ENCODE measurements around the gene NCOA5. TPM values are rescaled to one million over a fixed set of nuclear protein-coding genes. Genes with fewer than 3 reads are reported as not detected.
"Not testable (repeated sequence)": the region's sequence is repeated elsewhere in the genome, so short reads cannot be mapped to it uniquely, and the experiment has no call there.

The NCOA5 gene
- total RNA-seq, 1 donor from 2014 or later = 46.4 TPM

DNA sequence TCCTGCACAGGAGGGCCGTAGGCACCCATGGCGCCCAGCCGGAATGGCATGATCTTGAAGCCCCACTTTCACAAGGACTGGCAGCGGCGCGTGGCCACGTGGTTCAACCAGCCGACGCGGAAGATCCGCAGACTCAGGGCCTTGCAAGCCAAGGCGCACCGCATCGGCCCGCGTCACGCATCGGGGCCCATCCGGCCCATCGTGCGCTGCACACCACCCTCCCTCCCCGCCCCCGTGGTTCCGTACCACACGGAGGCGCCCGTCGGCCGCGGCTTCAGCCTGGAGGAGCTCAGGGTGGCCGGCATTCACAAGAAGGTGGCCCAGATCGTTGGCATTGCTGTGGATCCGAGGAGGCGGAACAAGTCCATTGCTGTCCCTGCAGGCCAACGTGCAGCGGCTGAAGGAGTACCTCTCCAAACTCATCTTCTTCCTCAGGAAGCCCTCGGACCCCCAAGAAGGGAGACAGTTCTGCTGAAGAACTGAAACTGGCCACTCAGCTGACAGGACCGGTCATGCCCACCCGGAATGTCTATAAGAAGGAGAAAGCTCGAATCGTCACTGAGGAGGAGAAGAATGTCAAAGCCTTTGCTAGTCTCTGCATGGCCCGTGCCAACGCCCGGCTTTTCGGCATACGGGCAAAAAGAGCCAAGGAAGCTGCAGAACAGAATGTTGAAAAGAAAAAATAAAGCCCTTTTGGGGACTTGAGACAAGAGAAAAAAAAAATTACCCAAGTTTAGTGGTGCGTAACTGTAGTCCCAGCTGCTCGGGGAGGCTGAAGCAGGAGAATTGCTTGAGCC lies 9.9 kb upstream of the NCOA5 start:
- peaks cover 16% of the 10 kb centered on the region for H3K4me1 Mint-ChIP-seq
- H3K27ac Mint-ChIP-seq = peak overlapping the region; percentile 50
- POLR2A ChIA-PET = interaction anchor here (0.6 to 4.1 kb wide), 9 partner anchors 8 to 307 kb away, joined by 3 to 50 read pairs (median 6); partner anchors contain the start of genes CD40 and ELMO2
- ATAC-seq (ENCODE audit: low read depth) (peak; percentile 100), DNase-seq (peak; percentile 62)
- H3K4me3 Mint-ChIP-seq = peak overlapping the region; percentile 74
- TF ChIP-seq, protein P1, sequence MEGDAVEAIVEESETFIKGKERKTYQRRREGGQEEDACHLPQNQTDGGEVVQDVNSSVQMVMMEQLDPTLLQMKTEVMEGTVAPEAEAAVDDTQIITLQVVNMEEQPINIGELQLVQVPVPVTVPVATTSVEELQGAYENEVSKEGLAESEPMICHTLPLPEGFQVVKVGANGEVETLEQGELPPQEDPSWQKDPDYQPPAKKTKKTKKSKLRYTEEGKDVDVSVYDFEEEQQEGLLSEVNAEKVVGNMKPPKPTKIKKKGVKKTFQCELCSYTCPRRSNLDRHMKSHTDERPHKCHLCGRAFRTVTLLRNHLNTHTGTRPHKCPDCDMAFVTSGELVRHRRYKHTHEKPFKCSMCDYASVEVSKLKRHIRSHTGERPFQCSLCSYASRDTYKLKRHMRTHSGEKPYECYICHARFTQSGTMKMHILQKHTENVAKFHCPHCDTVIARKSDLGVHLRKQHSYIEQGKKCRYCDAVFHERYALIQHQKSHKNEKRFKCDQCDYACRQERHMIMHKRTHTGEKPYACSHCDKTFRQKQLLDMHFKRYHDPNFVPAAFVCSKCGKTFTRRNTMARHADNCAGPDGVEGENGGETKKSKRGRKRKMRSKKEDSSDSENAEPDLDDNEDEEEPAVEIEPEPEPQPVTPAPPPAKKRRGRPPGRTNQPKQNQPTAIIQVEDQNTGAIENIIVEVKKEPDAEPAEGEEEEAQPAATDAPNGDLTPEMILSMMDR (IDR thresholded peaks at IDR 0.05) = no peak
- CTCF ChIA-PET = interaction anchor here (0.6 to 3.0 kb wide), 10 partner anchors 8 to 249 kb away, joined by 3 to 32 read pairs (median 6); no protein-coding TSS in a partner anchor
- no peaks in the 10 kb centered on the region for H3K9me3 Mint-ChIP-seq
- peaks cover 1% of the 10 kb centered on the region for H3K27me3 Mint-ChIP-seq
- intact Hi-C loops (cut with micrococcal nuclease) = loop anchor here (1.0 kb wide), 5 partner anchors 9 to 75 kb away; no protein-coding TSS in a partner anchor
- H3K36me3 Mint-ChIP-seq (ENCODE audit: low read depth) = no peaks in the 10 kb centered on the region

DNA sequence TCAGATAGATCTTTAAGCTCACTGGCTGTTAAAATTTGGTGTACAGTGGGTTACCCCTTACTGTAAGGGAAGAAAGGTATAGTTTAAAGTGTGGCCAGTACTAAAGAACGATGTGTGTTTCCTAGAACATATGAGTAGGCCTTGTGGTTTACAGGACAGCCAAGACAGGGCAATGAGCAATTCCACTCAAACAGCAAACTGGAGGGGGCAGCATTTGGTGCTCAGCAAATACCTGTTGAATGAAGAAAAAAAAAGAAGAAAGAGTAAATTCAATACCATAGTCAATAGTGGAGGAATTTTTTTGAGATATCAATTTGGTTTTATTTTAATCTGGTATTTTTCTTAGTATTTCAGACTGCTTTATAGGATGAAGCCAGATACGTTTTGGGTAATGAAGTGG lies 3.8 kb upstream of the NCOA5 start:
- H3K4me3 Mint-ChIP-seq = no peak overlapping the region
- no peak for DNase-seq
- no peaks in the 10 kb centered on the region for H3K27me3 Mint-ChIP-seq
- TF ChIP-seq, protein P1 (IDR thresholded peaks at IDR 0.05) = no peak
- H3K4me1 Mint-ChIP-seq = peaks cover 15% of the 10 kb centered on the region
- no peaks in the 10 kb centered on the region for H3K9me3 Mint-ChIP-seq
- POLR2A ChIA-PET = interaction anchor here (1.5 kb wide), 1 partner anchor 36 kb away, joined by 4 read pairs; no protein-coding TSS in a partner anchor
- no peak for ATAC-seq (ENCODE audit: low read depth)
- no peak overlapping the region for H3K27ac Mint-ChIP-seq
- intact Hi-C loops (cut with micrococcal nuclease) = no loop called here
- CTCF ChIA-PET = no interaction called here
- H3K36me3 Mint-ChIP-seq (ENCODE audit: low read depth) = peaks cover 2% of the 10 kb centered on the region

DNA sequence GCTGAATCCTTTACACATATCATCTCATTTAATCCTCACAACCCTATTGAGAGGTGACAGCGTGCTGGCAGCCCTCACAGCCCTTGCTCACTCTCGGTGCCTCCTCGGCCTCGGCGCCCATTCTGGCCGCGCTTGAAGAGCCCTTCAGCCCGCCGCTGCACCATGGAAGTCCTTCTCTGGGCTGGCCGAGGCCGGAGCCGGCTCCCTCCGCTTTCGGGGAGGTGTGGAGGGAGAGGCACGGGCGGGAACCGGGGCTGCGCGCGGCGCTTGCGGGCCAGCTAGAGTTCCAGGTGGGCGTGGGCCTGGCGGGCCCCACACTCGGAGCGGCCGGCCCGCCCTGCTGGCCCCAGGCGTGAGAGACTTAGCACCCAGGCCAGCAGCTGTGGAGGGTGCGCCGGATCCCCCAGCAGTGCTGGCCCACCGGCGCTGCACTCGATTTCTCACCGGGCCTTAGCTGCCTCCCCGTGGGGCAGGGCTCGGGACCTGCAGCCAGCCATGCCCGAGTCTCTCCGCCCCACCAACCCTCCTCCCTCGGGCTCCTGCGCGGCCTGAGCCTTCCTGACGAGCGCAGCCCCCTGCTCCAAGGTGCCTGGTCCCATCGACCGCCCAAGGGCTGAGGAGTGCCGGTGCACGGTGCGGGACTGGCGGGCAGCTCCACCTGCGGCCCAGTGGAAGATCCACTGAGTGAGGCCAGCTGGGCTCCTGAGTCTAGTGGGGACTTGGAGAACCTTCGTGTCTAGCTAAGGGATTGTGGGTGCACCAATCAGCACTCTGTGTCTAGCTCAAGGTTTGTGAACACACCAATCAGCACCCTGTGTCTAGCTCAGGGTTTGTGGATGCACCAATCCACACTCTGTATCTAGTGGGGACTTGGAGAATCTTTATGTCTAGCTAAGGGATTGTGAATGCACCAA lies 2.1 kb upstream of the NCOA5 start:
- H3K36me3 Mint-ChIP-seq (ENCODE audit: low read depth); DNase-seq; H3K27ac Mint-ChIP-seq; H3K27me3 Mint-ChIP-seq; H3K4me3 Mint-ChIP-seq; ATAC-seq (ENCODE audit: low read depth); H3K9me3 Mint-ChIP-seq; CTCF ChIA-PET: not testable (repeated sequence)
- H3K4me1 Mint-ChIP-seq = peaks cover 32% of the 10 kb centered on the region
- intact Hi-C loops (cut with micrococcal nuclease) = loop anchor here (2.0 kb wide), 1 partner anchor 77 kb away; no protein-coding TSS in a partner anchor
- POLR2A ChIA-PET = interaction anchor here (0.8 to 1.5 kb wide), 3 partner anchors 16 to 37 kb away, joined by 3 to 4 read pairs (median 4); no protein-coding TSS in a partner anchor

DNA sequence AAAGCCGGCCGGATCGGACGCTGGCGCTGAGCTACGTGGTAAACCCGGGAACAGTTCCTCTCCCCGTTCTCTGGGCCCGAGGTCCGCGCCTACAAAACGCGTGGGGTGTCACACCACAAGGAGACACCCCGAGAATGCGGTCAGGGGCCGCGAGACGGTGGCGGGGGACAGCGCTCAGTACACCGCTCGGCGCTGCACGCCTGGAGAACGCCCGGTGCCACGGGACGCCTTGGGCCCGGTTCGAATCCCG lies 670 bp downstream of the NCOA5 start:
- TF ChIP-seq, protein P1 (IDR thresholded peaks at IDR 0.05) = no peak
- Mint-ChIP-seq H3K27me3 (no peaks in the 10 kb centered on the region), H3K9me3 (no peaks in the 10 kb centered on the region), H3K4me3 (peak overlapping the region; percentile 90), H3K27ac (peak overlapping the region; percentile 83), H3K4me1 (peaks cover 59% of the 10 kb centered on the region), H3K36me3 (ENCODE audit: low read depth) (peaks cover 21% of the 10 kb centered on the region)
- intact Hi-C loops (cut with micrococcal nuclease) = loop anchor here (1.0 to 5.0 kb wide), 5 partner anchors 19 to 297 kb away; partner anchors contain the start of genes ACOT8, DNTTIP1, WFDC3 and ZNF335
- CTCF ChIA-PET = interaction anchor here (1.4 to 1.7 kb wide), 2 partner anchors 87 to 102 kb away, joined by 3 to 5 read pairs; no protein-coding TSS in a partner anchor
- POLR2A ChIA-PET = interaction anchor here (1.0 to 2.4 kb wide), 5 partner anchors 19 to 116 kb away, joined by 3 to 8 read pairs (median 6); partner anchors contain the start of gene CD40
- ATAC-seq (ENCODE audit: low read depth) (peak; percentile 16), DNase-seq (no peak)

DNA sequence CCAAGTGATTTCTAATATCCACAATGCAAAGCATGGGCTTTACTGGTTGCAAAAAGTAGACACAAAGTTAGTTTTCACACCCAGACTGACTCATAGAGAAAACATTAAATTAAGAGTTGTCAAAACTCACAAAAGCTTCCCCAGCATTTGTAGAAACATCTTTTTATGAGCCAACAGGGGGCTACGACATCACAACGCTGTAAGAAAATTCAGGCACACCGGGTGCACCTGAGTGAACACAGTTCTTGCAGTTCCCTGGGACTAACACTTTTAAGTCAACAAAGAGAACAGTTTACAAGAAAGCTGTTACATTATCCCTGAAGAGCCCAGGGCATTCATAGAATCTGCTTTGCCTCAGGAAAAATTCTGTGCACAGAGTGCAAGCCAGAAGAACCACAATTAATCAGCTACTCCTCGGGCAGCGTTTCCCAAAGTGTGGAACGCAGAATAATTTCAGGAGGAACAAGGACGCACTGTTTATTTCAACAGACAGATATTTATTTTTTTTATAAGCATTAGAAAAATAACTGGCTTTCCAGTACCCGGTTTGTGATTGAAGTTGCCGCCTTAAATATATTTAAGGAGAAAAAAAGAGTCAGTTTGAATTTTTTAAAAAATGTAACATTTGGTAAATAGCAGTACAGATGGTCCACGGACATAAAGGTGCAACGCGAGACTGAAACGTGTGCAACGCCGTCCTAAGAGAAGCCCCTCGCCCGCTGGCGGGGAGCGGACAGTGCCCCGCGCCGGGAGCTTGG lies 1.2 kb downstream of the NCOA5 start:
- TF ChIP-seq, protein P1 (IDR thresholded peaks at IDR 0.05) = no peak
- DNase-seq (no peak), ATAC-seq (ENCODE audit: low read depth) (no peak)
- no peaks in the 10 kb centered on the region for H3K27me3 Mint-ChIP-seq
- peak overlapping the region; percentile 83 for H3K27ac Mint-ChIP-seq
- intact Hi-C loops (cut with micrococcal nuclease) = loop anchor here (1.0 to 5.0 kb wide), 5 partner anchors 20 to 296 kb away; partner anchors contain the start of genes ACOT8, DNTTIP1, WFDC3 and ZNF335
- H3K36me3 Mint-ChIP-seq (ENCODE audit: low read depth) = peaks cover 21% of the 10 kb centered on the region
- ChIA-PET CTCF (interaction anchor here (1.0 to 1.7 kb wide), 5 partner anchors 11 to 102 kb away, joined by 3 to 5 read pairs (median 3); no protein-coding TSS in a partner anchor), POLR2A (interaction anchor here (0.7 to 2.4 kb wide), 9 partner anchors 19 to 154 kb away, joined by 3 to 8 read pairs (median 4); partner anchors contain the start of gene CD40)
- H3K4me3 Mint-ChIP-seq = peak overlapping the region; percentile 90
- no peaks in the 10 kb centered on the region for H3K9me3 Mint-ChIP-seq
- peaks cover 60% of the 10 kb centered on the region for H3K4me1 Mint-ChIP-seq
